MM.1S (cell line): Measurements from ENCODE around the gene THADA.

Source experiments
- CTCF ChIP-seq: fragments of 300-600 bp; sonication (generic); IDR thresholded peaks from 2 replicates; pipeline ENCODE4 v1.5.1; 2016; ENCODE audit warnings: antibody characterized with exemption, low read length, mixed read lengths
- EZH2 ChIP-seq: fragments of 300-600 bp; sonication (generic); optimal IDR thresholded peaks from 2 replicates; pipeline ENCODE3; 2017; ENCODE audit warnings: low read depth, mild to moderate bottlenecking, antibody characterized with exemption, low read length, mixed read lengths
- EZH2phosphoT487 ChIP-seq: fragments of 300-600 bp; sonication (generic); IDR thresholded peaks from 2 replicates; pipeline ENCODE4 v1.6.1; 2018; ENCODE audit warnings: antibody characterized with exemption, low read length

GRCh38 chr2:43355399-43355798 is 240.4 kb downstream of the THADA start:
- TF ChIP-seq CTCF (no peak), EZH2 (no peak), EZH2phosphoT487 (no peak)
